Brain microvascular endothelial cell (primary cell): ENCODE data around the gene TUBGCP3.

ENCODE experiments used
- DNase-seq: peaks from one replicate; pipeline ENCODE4 v3.0.0-alpha.2; 2020
- H3K27ac ChIP-seq: fragments of 250-450 bp; sonication (Bioruptor Pico); 2 replicates; pipeline ENCODE4 v1.5.1; 2020; ENCODE audit warnings: mild to moderate bottlenecking, moderate library complexity
- H3K27me3 ChIP-seq: fragments of 250-450 bp; sonication (Bioruptor Pico); replicated peaks from 2 replicates; pipeline ENCODE4 v1.5.1; 2020; ENCODE audit warnings: mild to moderate bottlenecking
- H3K36me3 ChIP-seq: fragments of 250-450 bp; sonication (Bioruptor Pico); replicated peaks from 2 replicates; pipeline ENCODE4 v1.5.1; 2020; ENCODE audit warnings: mild to moderate bottlenecking
- H3K4me3 ChIP-seq: 2 replicates; pipeline ENCODE4 v1.5.1; 2011; ENCODE audit warnings: low read depth, mild to moderate bottlenecking, control low read depth, low read length, moderate library complexity
- CTCF ChIP-seq: IDR thresholded peaks from 2 replicates; pipeline ENCODE4 v1.5.1; 2011; ENCODE audit warnings: low read depth, mild to moderate bottlenecking, moderate library complexity, low read length, control low read depth, inconsistent platforms; ENCODE audit errors: missing control alignments
- in situ Hi-C: cut with HindIII; loops from 2 replicates; pipeline ENCODE4 v1.10.0; 2017; ENCODE audit warnings: low sequenced_read_pairs, low pct_ligation_motif_present

The TUBGCP3 gene

GRCh38 chr13:112562786-112563383 lies 25.1 kb downstream of the TUBGCP3 start:
- in situ Hi-C loops, result no loop called here
- Histone ChIP-seq H3K27ac (no peak overlapping the region), H3K36me3 (no peaks in the 10 kb centered on the region), H3K4me3 (no peak overlapping the region), H3K27me3 (no peaks in the 10 kb centered on the region)
- TF ChIP-seq CTCF, result no peak
- no peak for DNase-seq

- in situ Hi-C loops, result no loop called here
- Histone ChIP-seq H3K27ac (no peak overlapping the region), H3K4me3 (no peak overlapping the region), H3K27me3 (no peaks in the 10 kb centered on the region), H3K36me3 (no peaks in the 10 kb centered on the region)
- no peak for DNase-seq
- no peak for TF ChIP-seq CTCF
These were observed 25.7 kb downstream of the TUBGCP3 start for GRCh38 chr13:112562254-112562653.

- H3K27ac ChIP-seq, result no peak overlapping the region
- no peak overlapping the region for H3K4me3 ChIP-seq
- no peak for TF ChIP-seq CTCF
- H3K27me3 ChIP-seq, result no peaks in the 10 kb centered on the region
- H3K36me3 ChIP-seq, result no peaks in the 10 kb centered on the region
- no peak for DNase-seq
- in situ Hi-C loops, result no loop called here
These were observed 26.5 kb downstream of the TUBGCP3 start for GRCh38 chr13:112561478-112561877.

GRCh38 chr13:112558696-112559418 lies 29.1 kb downstream of the TUBGCP3 start:
- Histone ChIP-seq H3K27ac (no peak overlapping the region), H3K4me3 (no peak overlapping the region), H3K36me3 (peaks cover 14% of the 10 kb centered on the region), H3K27me3 (no peaks in the 10 kb centered on the region)
- in situ Hi-C loops, result no loop called here
- no peak for TF ChIP-seq CTCF
- no peak for DNase-seq

GRCh38 chr13:112556600-112556999 lies 31.4 kb downstream of the TUBGCP3 start:
- no peak for DNase-seq
- H3K27me3 ChIP-seq, result no peaks in the 10 kb centered on the region
- peaks cover 24% of the 10 kb centered on the region for H3K36me3 ChIP-seq
- H3K27ac ChIP-seq, result no peak overlapping the region
- H3K4me3 ChIP-seq, result no peak overlapping the region
- TF ChIP-seq CTCF, result no peak
- in situ Hi-C loops, result no loop called here
